ENCODE measurements around the gene JARID2. TPM values are rescaled to one million over a fixed set of nuclear protein-coding genes. Genes with fewer than 3 reads are reported as not detected.
A peak's percentile ranks its signal among the peaks of the same experiment; 100 is the strongest.

The JARID2 gene
- total and polyA plus RNA-seq, 4 donors, result 3.8 to 14.8 (median 12.0) TPM

DNA sequence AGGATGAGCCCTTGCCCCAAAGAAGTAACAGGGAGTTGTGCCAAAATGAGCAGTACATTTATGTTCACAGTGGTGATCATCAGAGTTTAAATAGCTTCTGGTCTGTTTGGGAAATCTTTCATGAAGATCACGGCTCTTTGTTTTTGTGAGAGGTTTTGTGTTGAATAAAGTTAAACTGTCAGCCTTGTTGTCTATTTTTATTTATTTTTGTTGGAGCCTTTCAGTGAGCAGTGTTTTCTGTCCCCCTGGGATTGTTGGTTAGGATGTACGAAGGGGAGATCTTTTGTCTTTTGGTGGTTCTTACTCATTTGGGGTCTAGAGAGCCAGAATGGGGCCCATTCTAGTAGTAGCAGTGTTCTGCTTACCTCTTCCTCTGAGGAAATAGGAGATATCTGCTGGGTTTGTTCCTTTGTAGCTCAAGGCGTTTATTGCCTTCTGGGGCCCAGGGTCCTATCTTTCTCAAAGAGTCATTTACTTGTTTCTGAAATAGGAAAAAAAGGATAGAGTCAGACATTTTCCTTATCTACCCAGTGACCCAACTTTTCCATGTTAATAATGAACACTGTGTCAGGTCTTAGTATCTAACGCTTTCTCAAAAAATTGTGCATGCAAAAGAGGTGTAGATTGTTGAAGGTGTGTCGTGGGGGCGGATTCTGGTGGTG lies 157.4 kb downstream of the JARID2 start:
- TF ChIP-seq, protein P1, sequence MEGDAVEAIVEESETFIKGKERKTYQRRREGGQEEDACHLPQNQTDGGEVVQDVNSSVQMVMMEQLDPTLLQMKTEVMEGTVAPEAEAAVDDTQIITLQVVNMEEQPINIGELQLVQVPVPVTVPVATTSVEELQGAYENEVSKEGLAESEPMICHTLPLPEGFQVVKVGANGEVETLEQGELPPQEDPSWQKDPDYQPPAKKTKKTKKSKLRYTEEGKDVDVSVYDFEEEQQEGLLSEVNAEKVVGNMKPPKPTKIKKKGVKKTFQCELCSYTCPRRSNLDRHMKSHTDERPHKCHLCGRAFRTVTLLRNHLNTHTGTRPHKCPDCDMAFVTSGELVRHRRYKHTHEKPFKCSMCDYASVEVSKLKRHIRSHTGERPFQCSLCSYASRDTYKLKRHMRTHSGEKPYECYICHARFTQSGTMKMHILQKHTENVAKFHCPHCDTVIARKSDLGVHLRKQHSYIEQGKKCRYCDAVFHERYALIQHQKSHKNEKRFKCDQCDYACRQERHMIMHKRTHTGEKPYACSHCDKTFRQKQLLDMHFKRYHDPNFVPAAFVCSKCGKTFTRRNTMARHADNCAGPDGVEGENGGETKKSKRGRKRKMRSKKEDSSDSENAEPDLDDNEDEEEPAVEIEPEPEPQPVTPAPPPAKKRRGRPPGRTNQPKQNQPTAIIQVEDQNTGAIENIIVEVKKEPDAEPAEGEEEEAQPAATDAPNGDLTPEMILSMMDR (IDR thresholded peaks at IDR 0.05; ENCODE audit: control extremely low read depth, extremely low read depth), result no peak
- ATAC-seq (ENCODE audit: insufficient read depth, low FRiP score) (no peak), DNase-seq (no peak)
- H3K36me3 ChIP-seq (ENCODE audit: control insufficient read depth in 4 of 4, insufficient read depth in 4 of 4, low read length in 4 of 4), result no peaks in the 10 kb centered on the region
- H3K9ac ChIP-seq (ENCODE audit: insufficient read depth in 1 of 2, low read length in 2 of 2), result no peak overlapping the region
- H3K27me3 ChIP-seq (ENCODE audit: control insufficient read depth in 3 of 3, insufficient read depth in 3 of 3, low read length in 2 of 3), result no peaks in the 10 kb centered on the region
- peak overlapping the region in 1 of 2 donors; percentile 66 for H3K27ac ChIP-seq (ENCODE audit: low read depth in 1 of 2, low read length in 1 of 2)
- peaks cover 13 to 47% (median 28%) of the 10 kb centered on the region in 5 donors for H3K4me1 ChIP-seq (ENCODE audit: control insufficient read depth in 5 of 5, insufficient read depth in 5 of 5, low read length in 5 of 5)
- WGBS, 2 donors, result 69 to 79% methylated on average over 6 of the region's 6 CpGs
- peaks cover 0 to 1% (median 0%) of the 10 kb centered on the region in 4 donors for H3K9me3 ChIP-seq (ENCODE audit: control insufficient read depth in 4 of 4, insufficient read depth in 3 of 4, low read length in 3 of 4)
- H3K4me3 ChIP-seq, result no peak overlapping the region

DNA sequence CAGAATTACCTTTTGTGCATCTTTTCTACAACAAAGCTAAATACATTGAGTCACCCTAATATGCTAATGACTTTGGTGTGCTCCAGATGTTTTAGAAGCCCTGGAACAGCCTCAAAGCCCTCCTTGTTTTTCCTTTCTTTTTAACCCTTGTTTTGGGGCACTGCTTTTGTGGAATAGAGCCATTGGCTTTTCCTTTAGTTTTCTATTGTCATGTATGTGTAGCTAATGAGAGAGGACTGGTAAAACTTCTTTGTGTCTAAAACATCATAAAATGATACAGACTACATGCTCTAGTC lies 158.8 kb downstream of the JARID2 start:
- Histone ChIP-seq H3K36me3 (ENCODE audit: control insufficient read depth in 4 of 4, insufficient read depth in 4 of 4, low read length in 4 of 4) (no peaks in the 10 kb centered on the region), H3K27ac (ENCODE audit: low read depth in 1 of 2, low read length in 1 of 2) (no peak overlapping the region), H3K27me3 (ENCODE audit: control insufficient read depth in 3 of 3, insufficient read depth in 3 of 3, low read length in 2 of 3) (no peaks in the 10 kb centered on the region), H3K4me3 (no peak overlapping the region), H3K9ac (ENCODE audit: insufficient read depth in 1 of 2, low read length in 2 of 2) (no peak overlapping the region), H3K9me3 (ENCODE audit: control insufficient read depth in 4 of 4, insufficient read depth in 3 of 4, low read length in 3 of 4) (peaks cover 0 to 1% (median 0%) of the 10 kb centered on the region in 4 donors), H3K4me1 (ENCODE audit: control insufficient read depth in 5 of 5, insufficient read depth in 5 of 5, low read length in 5 of 5) (peaks cover 10 to 59% (median 27%) of the 10 kb centered on the region in 5 donors)
- DNase-seq (no peak), ATAC-seq (ENCODE audit: insufficient read depth, low FRiP score) (no peak)
- TF ChIP-seq, protein P1 (IDR thresholded peaks at IDR 0.05; ENCODE audit: control extremely low read depth, extremely low read depth), result no peak

DNA sequence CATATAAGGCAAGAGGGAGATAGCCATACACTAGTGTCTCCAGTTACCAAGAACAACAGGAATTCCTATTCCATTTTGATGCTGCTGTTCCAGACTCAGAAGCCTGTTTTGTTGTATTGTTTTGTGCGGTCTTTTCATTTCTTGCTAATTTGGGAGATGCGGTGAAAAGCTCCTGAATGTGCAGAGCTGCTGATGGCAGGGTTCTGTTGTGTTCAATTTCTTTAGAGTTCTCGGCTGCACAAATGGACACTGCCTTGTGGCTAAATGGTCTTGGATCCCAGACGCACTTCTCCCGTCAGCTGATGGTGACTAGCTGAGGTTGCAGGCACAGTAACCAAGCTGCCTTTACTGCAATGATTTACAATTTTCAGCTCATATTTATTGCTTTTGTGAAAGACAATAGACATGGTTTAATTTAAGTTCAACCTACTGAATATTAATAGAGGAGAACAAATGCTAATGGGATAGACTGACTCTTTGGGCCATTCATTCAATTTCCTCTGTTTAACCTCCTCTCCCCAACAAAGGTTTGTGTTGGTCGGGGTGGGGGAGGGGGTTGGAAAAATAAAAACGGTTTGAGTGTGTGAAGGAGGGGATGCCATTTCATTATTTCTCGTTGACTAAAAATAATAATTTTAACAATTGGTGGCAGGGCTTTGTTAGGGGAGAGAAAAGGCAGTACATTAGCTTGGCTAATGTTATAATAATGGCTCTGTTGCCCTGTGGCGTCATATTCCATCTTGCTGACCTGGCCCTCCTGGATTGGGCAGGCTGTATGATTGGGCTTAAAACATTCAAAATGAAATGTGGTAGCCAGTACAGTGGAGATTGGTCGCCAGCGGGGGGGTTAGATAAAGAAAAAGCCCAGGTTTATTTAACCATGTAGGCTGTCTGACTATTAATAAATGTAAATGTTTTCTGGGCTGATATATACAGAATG lies 159.5 kb downstream of the JARID2 start:
- H3K4me1 ChIP-seq (ENCODE audit: control insufficient read depth in 5 of 5, insufficient read depth in 5 of 5, low read length in 5 of 5), result peaks cover 7 to 61% (median 34%) of the 10 kb centered on the region in 5 donors
- 94 to 96% methylated on average over 11 of the region's 11 CpGs for WGBS, 2 donors

More for the DNA sequence above, 159.5 kb downstream of the JARID2 start:
- TF ChIP-seq, protein P1 (IDR thresholded peaks at IDR 0.05; ENCODE audit: control extremely low read depth, extremely low read depth), result no peak
- no peaks in the 10 kb centered on the region for H3K27me3 ChIP-seq (ENCODE audit: control insufficient read depth in 3 of 3, insufficient read depth in 3 of 3, low read length in 2 of 3)
- DNase-seq (no peak), ATAC-seq (ENCODE audit: insufficient read depth, low FRiP score) (no peak)
- no peaks in the 10 kb centered on the region for H3K36me3 ChIP-seq (ENCODE audit: control insufficient read depth in 4 of 4, insufficient read depth in 4 of 4, low read length in 4 of 4)
- no peak overlapping the region for H3K9ac ChIP-seq (ENCODE audit: insufficient read depth in 1 of 2, low read length in 2 of 2)
- no peak overlapping the region for H3K4me3 ChIP-seq
- H3K9me3 ChIP-seq (ENCODE audit: control insufficient read depth in 4 of 4, insufficient read depth in 3 of 4, low read length in 3 of 4), result peaks cover 0 to 1% (median 0%) of the 10 kb centered on the region in 4 donors
- no peak overlapping the region for H3K27ac ChIP-seq (ENCODE audit: low read depth in 1 of 2, low read length in 1 of 2)
